ENCODE results near the gene FOXP1.

DNA sequence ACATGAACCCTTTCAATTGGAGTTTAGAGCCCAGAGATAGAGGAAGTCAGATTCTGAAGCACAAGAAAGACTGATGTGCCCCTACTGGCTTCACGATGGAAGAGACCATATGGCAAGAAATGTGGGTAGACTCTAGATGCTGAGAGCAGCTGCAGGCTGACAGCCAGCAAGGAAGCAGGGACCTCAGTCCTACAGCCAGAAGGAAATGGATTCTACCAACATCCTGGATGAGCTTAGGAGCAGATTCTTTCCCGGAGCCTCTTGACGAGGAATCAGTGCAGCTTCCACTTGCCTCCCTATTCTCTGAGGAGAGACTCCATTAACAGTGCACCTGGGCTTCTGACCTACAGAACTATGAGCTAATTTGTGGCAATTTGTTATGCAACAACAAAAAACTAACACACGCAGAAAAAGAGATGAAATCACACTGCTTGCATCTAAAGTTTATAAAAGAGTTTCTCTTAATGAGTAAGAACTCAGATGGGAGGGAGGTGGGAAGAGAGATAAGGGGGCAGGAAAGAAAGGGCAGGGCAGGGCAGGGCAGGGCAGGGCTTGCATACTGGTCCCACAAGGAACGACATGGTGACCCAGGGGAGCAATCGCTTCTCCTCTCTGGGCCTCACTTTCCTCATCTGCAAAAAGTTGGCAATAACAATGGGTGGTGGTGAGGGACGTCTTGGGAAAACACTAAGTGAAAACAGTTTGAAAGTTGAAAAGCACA lies 440.9 kb downstream of the FOXP1 start:
- no peak for TF ChIP-seq ESRRA (CRISPR knock-in tag; IDR thresholded peaks at IDR 0.05; ENCODE audit: low read depth)
- TF ChIP-seq CTCF (CRISPR knock-in tag; IDR thresholded peaks at IDR 0.05): no peak
- TF ChIP-seq ZFP90 (CRISPR knock-in tag; IDR thresholded peaks at IDR 0.05; ENCODE audit: borderline replicate concordance): no peak
